Uterus (tissue), 4 donors: ENCODE data around the gene FASLG. TPM values are rescaled to one million over a fixed set of nuclear protein-coding genes. Genes with fewer than 3 reads are reported as not detected.

Experiments
- DNase-seq, 2 donors: peaks; one replicate each; pipeline ENCODE4 v3.0.0-alpha.2; 2019 to 2020
- H3K27ac ChIP-seq, 2 donors: fragments of 200-600 bp; sonication (generic); 1 replicate in 1 of 2; 2 replicates in 1 of 2; pipeline ENCODE4 v1.5.1; 2016 to 2018
- H3K27me3 ChIP-seq, 2 donors: fragments of 200-600 bp; sonication (generic); one replicate each; pipeline ENCODE4 v1.5.1; 2018 to 2019; ENCODE audit warnings: control low read depth in 1 of 2
- H3K36me3 ChIP-seq, 2 donors: fragments of 200-600 bp; sonication (generic); one replicate each; pipeline ENCODE4 v1.5.1; 2019; ENCODE audit warnings: control low read depth in 1 of 2
- H3K4me1 ChIP-seq, 2 donors: fragments of 200-600 bp; sonication (generic); one replicate each; pipeline ENCODE4 v1.5.1; 2018 to 2019; ENCODE audit warnings: control low read depth in 1 of 2
- H3K4me3 ChIP-seq, 2 donors: fragments of 200-600 bp; sonication (generic); 1 replicate in 1 of 2; 2 replicates in 1 of 2; pipeline ENCODE4 v1.5.1; 2018 to 2019; ENCODE audit warnings: mild to moderate bottlenecking in 1 of 2
- H3K9me3 ChIP-seq, 2 donors: fragments of 200-600 bp; sonication (generic); one replicate each; pipeline ENCODE4 v1.5.1; 2019; ENCODE audit warnings: control low read depth in 1 of 2
- POLR2A ChIP-seq, 2 donors: fragments of 450-650 bp; IDR thresholded peaks; one replicate each; pipeline ENCODE4 v1.6.1; 2016; ENCODE audit warnings: antibody characterized with exemption in 2 of 2, mild to moderate bottlenecking in 1 of 2, moderate library complexity in 1 of 2
- intact Hi-C: fragments of 100-400 bp; cut with DNase I; formaldehyde crosslinking; loops from one replicate; pipeline ENCODE4 v1.15.1; 2023; ENCODE audit warnings: low total_unique reads
- total RNA-seq, 4 donors: library from RNA; depleted of rRNA in 3 of 4; stranded (reverse); fragments of >200 nt in 3 of 4; gene quantifications; one replicate each; pipeline versions ENCODE4 v1.1.0 to v1.2.4, GENCODE V29; 2014 to 2023
- TF ChIP-seq, protein P1 (sequence below), 4 experiments: fragments of 200-600 bp in 2 of 4; fragments of 450-650 bp in 2 of 4; sonication (generic) in 2 of 4; IDR thresholded peaks; one replicate each; pipeline ENCODE4 v1.5.1; 2016 to 2019; ENCODE audit warnings: antibody characterized with exemption in 4 of 4, mild to moderate bottlenecking in 2 of 4, moderate library complexity in 1 of 4
- donor health status: DM: yes; HTN: yes; CAD: no.

Gene FASLG
- total RNA-seq, 4 donors from 2014 or later: 0.28 TPM; not detected in 3

- Histone ChIP-seq H3K4me3 (no peak overlapping the region), H3K27ac (no peak overlapping the region), H3K9me3 (no peaks in the 10 kb centered on the region), H3K27me3 (no peaks in the 10 kb centered on the region), H3K4me1 (no peaks in the 10 kb centered on the region), H3K36me3 (no peaks in the 10 kb centered on the region)
- TF ChIP-seq, protein P1, sequence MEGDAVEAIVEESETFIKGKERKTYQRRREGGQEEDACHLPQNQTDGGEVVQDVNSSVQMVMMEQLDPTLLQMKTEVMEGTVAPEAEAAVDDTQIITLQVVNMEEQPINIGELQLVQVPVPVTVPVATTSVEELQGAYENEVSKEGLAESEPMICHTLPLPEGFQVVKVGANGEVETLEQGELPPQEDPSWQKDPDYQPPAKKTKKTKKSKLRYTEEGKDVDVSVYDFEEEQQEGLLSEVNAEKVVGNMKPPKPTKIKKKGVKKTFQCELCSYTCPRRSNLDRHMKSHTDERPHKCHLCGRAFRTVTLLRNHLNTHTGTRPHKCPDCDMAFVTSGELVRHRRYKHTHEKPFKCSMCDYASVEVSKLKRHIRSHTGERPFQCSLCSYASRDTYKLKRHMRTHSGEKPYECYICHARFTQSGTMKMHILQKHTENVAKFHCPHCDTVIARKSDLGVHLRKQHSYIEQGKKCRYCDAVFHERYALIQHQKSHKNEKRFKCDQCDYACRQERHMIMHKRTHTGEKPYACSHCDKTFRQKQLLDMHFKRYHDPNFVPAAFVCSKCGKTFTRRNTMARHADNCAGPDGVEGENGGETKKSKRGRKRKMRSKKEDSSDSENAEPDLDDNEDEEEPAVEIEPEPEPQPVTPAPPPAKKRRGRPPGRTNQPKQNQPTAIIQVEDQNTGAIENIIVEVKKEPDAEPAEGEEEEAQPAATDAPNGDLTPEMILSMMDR (IDR thresholded peaks at IDR 0.05): no peak
- TF ChIP-seq POLR2A (IDR thresholded peaks at IDR 0.05): no peak
- peak in 1 of 2 donors; percentile 20 for DNase-seq
- intact Hi-C loops: no loop called here
Observed at GRCh38 chr1:172662464-172663109, 3.7 kb downstream of the FASLG start.

GRCh38 chr1:172663732-172664131 lies 4.8 kb downstream of the FASLG start:
- intact Hi-C loops: no loop called here
- no peaks in the 10 kb centered on the region for H3K36me3 ChIP-seq
- no peak overlapping the region for H3K27ac ChIP-seq
- no peaks in the 10 kb centered on the region for H3K9me3 ChIP-seq
- no peaks in the 10 kb centered on the region for H3K27me3 ChIP-seq
- H3K4me3 ChIP-seq: no peak overlapping the region
- TF ChIP-seq, protein P1 (IDR thresholded peaks at IDR 0.05): no peak
- TF ChIP-seq POLR2A (IDR thresholded peaks at IDR 0.05): no peak
- DNase-seq: no peak
- no peaks in the 10 kb centered on the region for H3K4me1 ChIP-seq

GRCh38 chr1:172668097-172668496 lies 9.2 kb downstream of the FASLG start:
- Histone ChIP-seq H3K36me3 (no peaks in the 10 kb centered on the region), H3K9me3 (no peaks in the 10 kb centered on the region)
- no peak for DNase-seq

GRCh38 chr1:172669011-172669410 lies 10.1 kb downstream of the FASLG start:
- no peak for TF ChIP-seq POLR2A (IDR thresholded peaks at IDR 0.05)
- TF ChIP-seq, protein P1 (IDR thresholded peaks at IDR 0.05): no peak
- no peaks in the 10 kb centered on the region for H3K27me3 ChIP-seq
- no peaks in the 10 kb centered on the region for H3K9me3 ChIP-seq
- no peak overlapping the region for H3K27ac ChIP-seq
- no peak for DNase-seq
- intact Hi-C loops: no loop called here
- no peaks in the 10 kb centered on the region for H3K36me3 ChIP-seq
- no peaks in the 10 kb centered on the region for H3K4me1 ChIP-seq
- no peak overlapping the region for H3K4me3 ChIP-seq

More at GRCh38 chr1:172668097-172668496, 9.2 kb downstream of the FASLG start:
- no peaks in the 10 kb centered on the region for H3K4me1 ChIP-seq
- TF ChIP-seq POLR2A (IDR thresholded peaks at IDR 0.05): no peak
- TF ChIP-seq, protein P1 (IDR thresholded peaks at IDR 0.05): no peak
- no peak overlapping the region for H3K27ac ChIP-seq
- intact Hi-C loops: no loop called here
- H3K27me3 ChIP-seq: no peaks in the 10 kb centered on the region
- H3K4me3 ChIP-seq: no peak overlapping the region

- no peak for TF ChIP-seq POLR2A (IDR thresholded peaks at IDR 0.05)
- TF ChIP-seq, protein P1 (IDR thresholded peaks at IDR 0.05): no peak
- Histone ChIP-seq H3K27ac (no peak overlapping the region), H3K9me3 (no peaks in the 10 kb centered on the region), H3K4me3 (no peak overlapping the region), H3K27me3 (no peaks in the 10 kb centered on the region), H3K36me3 (no peaks in the 10 kb centered on the region), H3K4me1 (no peaks in the 10 kb centered on the region)
- no peak for DNase-seq
- intact Hi-C loops: no loop called here
Observed at GRCh38 chr1:172670316-172670715, 11.4 kb downstream of the FASLG start.
